Activated CD4-positive, alpha-beta T cell treated with anti-CD3 and anti-CD28 coated beads, Interleukin-2, amount 10 ng/mL, durations not matched to agents 7 days and 5 days (primary cell): Measurements from ENCODE around the gene TMEM223. TPM values are rescaled to one million over a fixed set of nuclear protein-coding genes. Genes with fewer than 3 reads are reported as not detected.

ENCODE experiments used
- CTCF ChIA-PET: fragments of 350-600 bp; sonication (Branson Sonifier 250); formaldehyde crosslinking; loops from one replicate; lab custom pipeline; 2021; ENCODE audit warnings: antibody characterized with exemption; lab: Charles Lee
- POLR2A ChIA-PET: fragments of 350-600 bp; sonication (Branson Sonifier 250); formaldehyde crosslinking; loops from one replicate; lab custom pipeline; 2021; ENCODE audit warnings: antibody characterized with exemption; lab: Charles Lee
- DNase-seq: peaks from one replicate; pipeline ENCODE4 v3.0.0-alpha.2; 2020
- H3K27ac Mint-ChIP-seq: one replicate; pipeline ENCODE4 v1.8.0; 2021; ENCODE audit warnings: mild to moderate bottlenecking, moderate library complexity, mixed read lengths
- H3K27me3 Mint-ChIP-seq: one replicate; pipeline ENCODE4 v1.8.0; 2021; ENCODE audit warnings: mixed read lengths
- H3K36me3 Mint-ChIP-seq: one replicate; pipeline ENCODE4 v1.8.0; 2021; ENCODE audit warnings: low read depth, mixed read lengths
- H3K4me1 Mint-ChIP-seq: one replicate; pipeline ENCODE4 v1.8.0; 2021; ENCODE audit warnings: mixed read lengths
- H3K4me3 Mint-ChIP-seq: one replicate; pipeline ENCODE4 v1.8.0; 2021; ENCODE audit warnings: mild to moderate bottlenecking, moderate library complexity, mixed read lengths
- H3K9me3 Mint-ChIP-seq: one replicate; pipeline ENCODE4 v1.8.0; 2021; ENCODE audit warnings: mixed read lengths
- total RNA-seq, 2 experiments: library from RNA; stranded (reverse); gene quantifications; one replicate each; pipeline ENCODE4 v1.2.3, GENCODE V29; 2021

The TMEM223 gene
- total RNA-seq, 2 experiments from 2014 or later: 17.9 to 19.4 TPM

GRCh38 chr11:62792202-62792575, 383 bp upstream of the TMEM223 start:
- Mint-ChIP-seq H3K27me3 (no peaks in the 10 kb centered on the region), H3K4me1 (peaks cover 48% of the 10 kb centered on the region), H3K36me3 (peaks cover 71% of the 10 kb centered on the region), H3K9me3 (no peaks in the 10 kb centered on the region), H3K27ac (peak overlapping the region; percentile 88), H3K4me3 (peak overlapping the region; percentile 87)
- DNase-seq: no peak
- ChIA-PET CTCF (interaction anchor here (0.8 to 9.0 kb wide), 4 partner anchors 12 to 89 kb away, joined by 3 to 170 read pairs (median 7); partner anchors contain the start of genes HNRNPUL2, SLC3A2 and TAF6L), POLR2A (no interaction called here)

GRCh38 chr11:62789576-62789975, 2.2 kb downstream of the TMEM223 start:
- Mint-ChIP-seq H3K4me3 (peak overlapping the region; percentile 95), H3K4me1 (peaks cover 54% of the 10 kb centered on the region), H3K27ac (peak overlapping the region; percentile 97), H3K9me3 (no peaks in the 10 kb centered on the region), H3K27me3 (no peaks in the 10 kb centered on the region), H3K36me3 (peaks cover 56% of the 10 kb centered on the region)
- ChIA-PET CTCF (interaction anchor here (0.5 to 9.0 kb wide), 6 partner anchors 9 to 449 kb away, joined by 3 to 170 read pairs (median 3); partner anchors contain the start of genes POLR2G, SLC3A2 and TAF6L), POLR2A (interaction anchor here (0.7 to 1.4 kb wide), 2 partner anchors 30 to 51 kb away, joined by 3 to 5 read pairs; no protein-coding TSS in a partner anchor)
- no peak for DNase-seq

GRCh38 chr11:62788991-62789390, 2.8 kb downstream of the TMEM223 start:
- CTCF ChIA-PET: interaction anchor here (0.5 to 9.0 kb wide), 6 partner anchors 9 to 448 kb away, joined by 3 to 170 read pairs (median 4); partner anchors contain the start of genes BSCL2, GNG3, POLR2G and TAF6L
- no peak for DNase-seq
- H3K4me3 Mint-ChIP-seq: peak overlapping the region; percentile 95
- peak overlapping the region; percentile 97 for H3K27ac Mint-ChIP-seq
- no peaks in the 10 kb centered on the region for H3K9me3 Mint-ChIP-seq
- H3K27me3 Mint-ChIP-seq: no peaks in the 10 kb centered on the region
- peaks cover 52% of the 10 kb centered on the region for H3K4me1 Mint-ChIP-seq
- POLR2A ChIA-PET: interaction anchor here (0.7 to 1.4 kb wide), 2 partner anchors 30 to 52 kb away, joined by 3 to 5 read pairs; no protein-coding TSS in a partner anchor
- peaks cover 50% of the 10 kb centered on the region for H3K36me3 Mint-ChIP-seq

GRCh38 chr11:62787005-62787759, 4.6 kb downstream of the TMEM223 start, which contains the start of gene TMEM179B:
TSS of gene TMEM179B (plus strand) at chr11:62787402. CDS start at chr11:62787432, 30 bp downstream.
- Mint-ChIP-seq H3K4me1 (peaks cover 46% of the 10 kb centered on the region), H3K27me3 (no peaks in the 10 kb centered on the region), H3K27ac (peak within 1 kb of the TSS; percentile 97), H3K4me3 (peak within 1 kb of the TSS; percentile 95), H3K36me3 (peaks cover 46% of the 10 kb centered on the region), H3K9me3 (no peaks in the 10 kb centered on the region)
- CTCF ChIA-PET: interaction anchor here (0.6 to 9.0 kb wide), 62 partner anchors 9 to 952 kb away, joined by 3 to 170 read pairs (median 5); partner anchors contain the start of genes BSCL2, EEF1G, GANAB and GNG3
- POLR2A ChIA-PET: interaction anchor here (1.6 to 2.5 kb wide), 2 partner anchors 33 to 54 kb away, joined by 6 to 24 read pairs; partner anchors contain the start of gene ZBTB3
- DNase-seq: peak; percentile 99

- no peaks in the 10 kb centered on the region for H3K9me3 Mint-ChIP-seq
- ChIA-PET POLR2A (interaction anchor here (0.6 to 2.5 kb wide), 4 partner anchors 33 to 195 kb away, joined by 3 to 24 read pairs (median 6); partner anchors contain the start of genes STX5, TUT1 and ZBTB3), CTCF (interaction anchor here (0.6 to 9.0 kb wide), 52 partner anchors 9 to 951 kb away, joined by 3 to 170 read pairs (median 6); partner anchors contain the start of genes BSCL2, GANAB, GNG3 and HNRNPUL2)
- H3K27ac Mint-ChIP-seq: peak overlapping the region; percentile 93
- no peaks in the 10 kb centered on the region for H3K27me3 Mint-ChIP-seq
- peaks cover 42% of the 10 kb centered on the region for H3K4me1 Mint-ChIP-seq
- H3K4me3 Mint-ChIP-seq: peak overlapping the region; percentile 78
- peaks cover 43% of the 10 kb centered on the region for H3K36me3 Mint-ChIP-seq
- DNase-seq: peak; percentile 87
Measured at GRCh38 chr11:62786318-62787004, 5.3 kb downstream of the TMEM223 start.

GRCh38 chr11:62782753-62783152, 9.1 kb downstream of the TMEM223 start:
- DNase-seq: no peak
- no peaks in the 10 kb centered on the region for H3K27me3 Mint-ChIP-seq
- H3K4me3 Mint-ChIP-seq: no peak overlapping the region
- no peaks in the 10 kb centered on the region for H3K9me3 Mint-ChIP-seq
- peaks cover 23% of the 10 kb centered on the region for H3K36me3 Mint-ChIP-seq
- ChIA-PET CTCF (no interaction called here), POLR2A (no interaction called here)
- peaks cover 11% of the 10 kb centered on the region for H3K4me1 Mint-ChIP-seq
- H3K27ac Mint-ChIP-seq: no peak overlapping the region

- ChIA-PET POLR2A (interaction anchor here (0.6 kb wide), 1 partner anchor 41 kb away, joined by 3 read pairs; no protein-coding TSS in a partner anchor), CTCF (interaction anchor here (1.2 to 13.5 kb wide), 2 partner anchors 10 to 63 kb away, joined by 3 to 170 read pairs; partner anchors contain the start of genes TMEM179B and TMEM223)
- Mint-ChIP-seq H3K27me3 (no peaks in the 10 kb centered on the region), H3K4me3 (no peak overlapping the region), H3K27ac (no peak overlapping the region), H3K9me3 (no peaks in the 10 kb centered on the region), H3K36me3 (peaks cover 31% of the 10 kb centered on the region), H3K4me1 (peaks cover 8% of the 10 kb centered on the region)
- no peak for DNase-seq
Measured at GRCh38 chr11:62778441-62778840, 13.4 kb downstream of the TMEM223 start.

- H3K4me1 Mint-ChIP-seq: peaks cover 8% of the 10 kb centered on the region
- CTCF ChIA-PET: interaction anchor here (1.0 to 13.5 kb wide), 2 partner anchors 11 to 105 kb away, joined by 4 to 170 read pairs; partner anchors contain the start of genes LBHD1, TMEM179B and TMEM223
- POLR2A ChIA-PET: no interaction called here
- no peak overlapping the region for H3K4me3 Mint-ChIP-seq
- H3K27me3 Mint-ChIP-seq: no peaks in the 10 kb centered on the region
- peaks cover 25% of the 10 kb centered on the region for H3K36me3 Mint-ChIP-seq
- no peaks in the 10 kb centered on the region for H3K9me3 Mint-ChIP-seq
- H3K27ac Mint-ChIP-seq: peak overlapping the region; percentile 61
- DNase-seq: no peak
Measured at GRCh38 chr11:62777389-62777788, 14.4 kb downstream of the TMEM223 start.

- no peak for DNase-seq
- POLR2A ChIA-PET: no interaction called here
- H3K9me3 Mint-ChIP-seq: no peaks in the 10 kb centered on the region
- CTCF ChIA-PET: interaction anchor here (1.0 to 13.5 kb wide), 2 partner anchors 13 to 68 kb away, joined by 3 to 170 read pairs; partner anchors contain the start of genes BSCL2, GNG3, TMEM179B and TMEM223
- no peak overlapping the region for H3K27ac Mint-ChIP-seq
- H3K4me3 Mint-ChIP-seq: no peak overlapping the region
- no peaks in the 10 kb centered on the region for H3K27me3 Mint-ChIP-seq
- peaks cover 25% of the 10 kb centered on the region for H3K36me3 Mint-ChIP-seq
- peaks cover 15% of the 10 kb centered on the region for H3K4me1 Mint-ChIP-seq
Measured at GRCh38 chr11:62775646-62776045, 16.2 kb downstream of the TMEM223 start.

GRCh38 chr11:62774407-62774806, 17.4 kb downstream of the TMEM223 start:
- POLR2A ChIA-PET: no interaction called here

GRCh38 chr11:62771144-62772021, 20.4 kb downstream of the TMEM223 start, which contains the start of gene TAF6L:
TSS of gene TAF6L (plus strand) at chr11:62771396. CDS start at chr11:62775784, 4,388 bp downstream.
- Mint-ChIP-seq H3K36me3 (peaks cover 20% of the 10 kb centered on the region), H3K4me1 (peaks cover 26% of the 10 kb centered on the region), H3K27me3 (no peaks in the 10 kb centered on the region), H3K9me3 (no peaks in the 10 kb centered on the region), H3K27ac (peak within 1 kb of the TSS; percentile 93), H3K4me3 (peak within 1 kb of the TSS; percentile 79)
- ChIA-PET CTCF (interaction anchor here (0.7 to 13.5 kb wide), 11 partner anchors 9 to 118 kb away, joined by 3 to 170 read pairs (median 3); partner anchors contain the start of genes INTS5, POLR2G, STX5 and TMEM179B), POLR2A (interaction anchor here (1.0 to 1.2 kb wide), 3 partner anchors 18 to 110 kb away, joined by 3 to 4 read pairs (median 4); partner anchors contain the start of genes SLC3A2 and ZBTB3)
- DNase-seq: peak; percentile 95

More at GRCh38 chr11:62774407-62774806, 17.4 kb downstream of the TMEM223 start:
- CTCF ChIA-PET: interaction anchor here (0.7 to 13.5 kb wide), 3 partner anchors 14 to 119 kb away, joined by 3 to 170 read pairs (median 4); partner anchors contain the start of genes TMEM179B and TMEM223
- Mint-ChIP-seq H3K9me3 (no peaks in the 10 kb centered on the region), H3K27me3 (no peaks in the 10 kb centered on the region), H3K4me1 (peaks cover 27% of the 10 kb centered on the region), H3K36me3 (peaks cover 27% of the 10 kb centered on the region), H3K4me3 (no peak overlapping the region), H3K27ac (no peak overlapping the region)
- DNase-seq: no peak
